Keratinocyte (primary cell): ENCODE results near the gene MVB12B.

ENCODE experiments used
- CTCF ChIP-seq, 3 experiments: IDR thresholded peaks in 1 of 3; conservative IDR thresholded peaks in 1 of 3; optimal IDR thresholded peaks in 1 of 3; 2 replicates in 2 of 3; 3 replicates in 1 of 3; pipeline versions ENCODE3 to v1.5.1; 2011; ENCODE audit warnings: low read length in 3 of 3, mild to moderate bottlenecking in 3 of 3, moderate library complexity in 2 of 3, control low read depth in 1 of 3, inconsistent platforms in 1 of 3; ENCODE audit not compliant: insufficient read depth in 2 of 3; ENCODE audit errors: extremely low read depth in 1 of 3
- EZH2 ChIP-seq: IDR thresholded peaks from one replicate; pipeline ENCODE4 v1.6.1; 2012; ENCODE audit warnings: inconsistent platforms, mild to moderate bottlenecking, low read length, moderate library complexity

GRCh38 chr9:126375386-126375785 is 48.8 kb downstream of the MVB12B start:
- TF ChIP-seq EZH2 (no peak), CTCF (optimal IDR thresholded peaks at IDR 0.05 in 1 of 3, IDR thresholded peaks at IDR 0.05 in 1 of 3, conservative IDR thresholded peaks at IDR 0.05 in 1 of 3; ENCODE audit: extremely low read depth in 1 of 3, insufficient read depth in 2 of 3, low read length in 3 of 3) (no peak)
